Fibroblast of skin of left quadriceps (primary cell): Measurements from ENCODE around the gene DOP1B.
"Not testable (repeated sequence)": the region's sequence is repeated elsewhere in the genome, so short reads cannot be mapped to it uniquely, and the experiment has no call there.

Source experiments
- DNase-seq, 2 experiments: peaks; one replicate each; pipeline ENCODE4 v3.0.0-alpha.2; 2013; ENCODE audit warnings: low read depth in 2 of 2

The DOP1B gene

GRCh38 chr21:36171336-36171735 is 14.7 kb downstream of the DOP1B start:
- no peak for DNase-seq

- DNase-seq = no peak
These were observed 15.2 kb downstream of the DOP1B start for GRCh38 chr21:36171741-36172331.

GRCh38 chr21:36174780-36175179 is 18.2 kb downstream of the DOP1B start:
- DNase-seq = no peak

- DNase-seq = no peak
These were observed 19.3 kb downstream of the DOP1B start for GRCh38 chr21:36175771-36176565.

- no peak for DNase-seq
These were observed 21.7 kb downstream of the DOP1B start for GRCh38 chr21:36178349-36178748.

GRCh38 chr21:36179145-36179544 is 22.5 kb downstream of the DOP1B start:
- no peak for DNase-seq

GRCh38 chr21:36180963-36181362 is 24.3 kb downstream of the DOP1B start:
- no peak for DNase-seq

- no peak for DNase-seq
These were observed 26.6 kb downstream of the DOP1B start for GRCh38 chr21:36183144-36183795.

- no peak for DNase-seq
These were observed 27.9 kb downstream of the DOP1B start for GRCh38 chr21:36184545-36184944.

- no peak for DNase-seq
These were observed 28.9 kb downstream of the DOP1B start for GRCh38 chr21:36185523-36185922.

GRCh38 chr21:36186081-36186480 is 29.5 kb downstream of the DOP1B start:
- no peak for DNase-seq

- DNase-seq = no peak
These were observed 30.1 kb downstream of the DOP1B start for GRCh38 chr21:36186506-36187399.

- DNase-seq = no peak
These were observed 31.6 kb downstream of the DOP1B start for GRCh38 chr21:36188081-36188681.

- no peak for DNase-seq
These were observed 32.3 kb downstream of the DOP1B start for GRCh38 chr21:36188937-36189336.

- DNase-seq = no peak
These were observed 34.1 kb downstream of the DOP1B start for GRCh38 chr21:36190736-36191135.

GRCh38 chr21:36193200-36193599 is 36.6 kb downstream of the DOP1B start:
- no peak for DNase-seq

GRCh38 chr21:36194024-36194423 is 37.4 kb downstream of the DOP1B start:
- no peak for DNase-seq

- no peak for DNase-seq
These were observed 39.0 kb downstream of the DOP1B start for GRCh38 chr21:36195613-36196012.

- no peak for DNase-seq
These were observed 42.4 kb downstream of the DOP1B start for GRCh38 chr21:36199021-36199420.

GRCh38 chr21:36199575-36199974 is 43.0 kb downstream of the DOP1B start:
- DNase-seq = not testable (repeated sequence)

- DNase-seq = no peak
These were observed 43.5 kb downstream of the DOP1B start for GRCh38 chr21:36200081-36200561.
